ENCODE results near the gene TOR2A. TPM values are rescaled to one million over a fixed set of nuclear protein-coding genes. Genes with fewer than 3 reads are reported as not detected.

The TOR2A gene
- total RNA-seq, 1 experiment from 2014 or later = 10.7 TPM

DNA sequence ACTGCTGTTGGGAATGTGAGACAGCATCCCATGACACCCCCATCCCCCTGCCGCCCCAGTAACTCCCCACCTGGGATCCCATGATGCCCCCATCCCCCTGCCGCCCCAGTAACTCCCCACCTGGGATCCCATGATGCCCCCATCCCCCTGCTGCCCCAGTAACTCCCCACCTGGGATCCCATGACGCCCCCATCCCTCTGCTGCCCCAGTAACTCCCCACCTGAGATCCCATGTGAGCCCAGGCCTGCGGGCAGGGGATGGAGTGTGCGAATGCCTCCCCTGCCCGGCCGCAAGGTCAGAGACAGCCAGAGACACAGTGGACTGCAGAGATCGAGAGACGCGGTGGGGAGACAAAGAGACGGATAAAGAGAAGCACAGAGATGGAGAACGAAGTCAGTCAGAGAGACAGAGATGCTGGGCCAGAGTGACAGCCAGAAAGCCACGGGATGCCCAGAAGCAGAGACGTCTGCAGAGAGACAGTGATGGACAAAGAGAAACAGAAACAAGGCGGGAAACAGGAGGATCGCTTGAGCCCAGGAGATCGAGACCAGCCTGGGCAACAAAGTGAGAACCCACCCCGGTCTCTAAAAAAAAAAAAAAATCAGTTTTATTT lies 42.4 kb upstream of the TOR2A start:
- Histone ChIP-seq H3K4me1 (ENCODE audit: low read length) (peaks cover 19% of the 10 kb centered on the region), H2AFZ (ENCODE audit: low read length) (no peak overlapping the region), H3K36me3 (ENCODE audit: insufficient read depth, low read length) (no peaks in the 10 kb centered on the region), H3K4me2 (ENCODE audit: low read depth, low read length, poor library complexity, severe bottlenecking) (no peak overlapping the region), H3K4me3 (ENCODE audit: low read length) (no peak overlapping the region), H3K9me3 (ENCODE audit: low read length) (no peaks in the 10 kb centered on the region), H3K27ac (ENCODE audit: low read length) (no peak overlapping the region), H3K79me2 (ENCODE audit: low read length) (no peaks in the 10 kb centered on the region), H4K20me1 (ENCODE audit: insufficient read depth, low read depth, low read length) (no peaks in the 10 kb centered on the region), H3K9ac (ENCODE audit: low read length) (no peak overlapping the region), H3K9me2 (replicated peaks; ENCODE audit: insufficient read depth, low read length) (no peaks in the 10 kb centered on the region), H3K27me3 (ENCODE audit: low read length) (no peaks in the 10 kb centered on the region)
- DNase-seq = no peak

DNA sequence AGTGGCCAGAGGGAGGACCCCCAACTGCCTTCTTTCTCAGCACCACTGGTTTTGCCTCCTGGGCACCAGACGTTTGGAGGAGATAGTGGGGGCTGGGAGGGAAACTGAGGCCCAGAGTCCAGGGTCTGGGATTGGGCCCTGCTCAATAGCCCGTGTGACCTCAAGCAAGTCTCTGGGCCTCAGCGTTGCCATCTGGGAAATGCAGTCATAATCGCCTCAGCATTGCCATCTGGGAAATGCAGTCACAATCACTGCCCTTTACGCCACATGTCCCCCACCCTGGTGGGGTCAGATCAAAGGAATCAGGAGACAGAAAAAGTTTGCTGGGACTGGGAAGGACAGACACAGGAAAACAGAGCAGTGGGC lies 41.8 kb upstream of the TOR2A start:
- Histone ChIP-seq H3K9ac (ENCODE audit: low read length) (no peak overlapping the region), H3K4me2 (ENCODE audit: low read depth, low read length, poor library complexity, severe bottlenecking) (no peak overlapping the region), H3K36me3 (ENCODE audit: insufficient read depth, low read length) (no peaks in the 10 kb centered on the region), H3K4me1 (ENCODE audit: low read length) (peaks cover 19% of the 10 kb centered on the region), H3K9me2 (replicated peaks; ENCODE audit: insufficient read depth, low read length) (no peaks in the 10 kb centered on the region), H3K4me3 (ENCODE audit: low read length) (no peak overlapping the region), H4K20me1 (ENCODE audit: insufficient read depth, low read depth, low read length) (no peaks in the 10 kb centered on the region), H3K27ac (ENCODE audit: low read length) (no peak overlapping the region), H3K9me3 (ENCODE audit: low read length) (no peaks in the 10 kb centered on the region), H3K27me3 (ENCODE audit: low read length) (no peaks in the 10 kb centered on the region), H2AFZ (ENCODE audit: low read length) (no peak overlapping the region), H3K79me2 (ENCODE audit: low read length) (no peaks in the 10 kb centered on the region)
- no peak for DNase-seq

DNA sequence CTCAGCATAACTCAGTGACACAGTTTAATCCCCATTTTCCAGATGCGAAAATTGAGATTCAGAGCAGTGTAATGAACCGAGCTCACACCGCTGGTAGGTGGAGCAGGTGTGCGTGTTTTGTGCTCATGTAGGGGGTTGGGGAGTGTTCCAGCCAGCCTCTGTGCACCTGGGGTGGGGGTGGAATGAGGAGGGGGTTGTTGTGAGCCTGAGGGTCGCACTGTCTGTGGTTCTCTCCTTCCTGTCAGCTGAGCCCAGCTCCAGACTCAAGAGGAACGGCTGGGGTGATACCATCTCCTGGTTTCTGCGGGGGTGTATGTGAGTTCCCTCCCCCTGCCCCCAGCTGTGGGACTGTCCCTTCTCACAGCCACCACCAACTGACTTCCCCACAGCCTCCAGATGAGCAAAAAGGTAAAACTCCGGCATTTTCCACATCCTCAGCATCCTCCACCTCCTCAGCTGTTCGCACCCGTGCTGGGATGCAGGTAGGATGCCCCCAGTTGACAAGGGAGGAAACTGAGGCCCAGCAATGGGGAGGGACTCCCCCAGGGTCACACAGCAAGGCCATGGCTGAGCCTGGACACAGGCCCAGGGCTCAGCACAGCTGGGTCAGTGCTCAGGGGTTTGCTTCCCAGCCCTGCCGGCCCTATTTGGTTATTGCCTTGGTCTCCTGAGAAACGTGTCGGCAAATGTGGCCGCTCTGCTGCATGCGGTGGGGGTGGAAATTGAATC lies 41.3 kb upstream of the TOR2A start:
- Histone ChIP-seq H3K4me1 (ENCODE audit: low read length) (peaks cover 18% of the 10 kb centered on the region), H3K9ac (ENCODE audit: low read length) (no peak overlapping the region), H2AFZ (ENCODE audit: low read length) (no peak overlapping the region), H3K9me2 (replicated peaks; ENCODE audit: insufficient read depth, low read length) (no peaks in the 10 kb centered on the region), H3K9me3 (ENCODE audit: low read length) (no peaks in the 10 kb centered on the region), H3K27me3 (ENCODE audit: low read length) (no peaks in the 10 kb centered on the region), H3K4me2 (ENCODE audit: low read depth, low read length, poor library complexity, severe bottlenecking) (no peak overlapping the region), H4K20me1 (ENCODE audit: insufficient read depth, low read depth, low read length) (no peaks in the 10 kb centered on the region), H3K36me3 (ENCODE audit: insufficient read depth, low read length) (no peaks in the 10 kb centered on the region), H3K79me2 (ENCODE audit: low read length) (no peaks in the 10 kb centered on the region), H3K27ac (ENCODE audit: low read length) (no peak overlapping the region), H3K4me3 (ENCODE audit: low read length) (no peak overlapping the region)
- DNase-seq = peak; percentile 52

DNA sequence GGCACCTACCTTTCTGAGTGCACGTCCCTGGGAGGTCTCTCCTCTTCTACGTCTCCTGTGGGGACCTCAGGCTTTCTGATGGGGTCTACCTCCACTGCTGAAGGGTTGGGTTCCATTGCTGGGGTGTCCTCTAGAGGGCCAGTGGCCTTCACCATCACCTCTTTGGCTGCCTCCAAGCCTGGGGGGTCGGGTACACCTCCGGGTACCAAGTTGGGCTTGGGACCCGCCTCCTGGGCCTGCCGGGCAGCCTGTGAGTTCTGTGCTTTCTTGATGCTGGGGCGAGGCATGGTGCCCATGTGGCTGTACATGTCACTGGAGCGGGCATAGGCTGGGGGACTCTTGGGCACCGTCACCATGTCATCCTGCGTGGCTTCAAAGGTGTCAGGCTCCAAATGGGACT lies 38.9 kb upstream of the TOR2A start:
- Histone ChIP-seq H4K20me1 (ENCODE audit: insufficient read depth, low read depth, low read length) (no peaks in the 10 kb centered on the region), H3K9me2 (replicated peaks; ENCODE audit: insufficient read depth, low read length) (no peaks in the 10 kb centered on the region), H2AFZ (ENCODE audit: low read length) (no peak overlapping the region), H3K27me3 (ENCODE audit: low read length) (no peaks in the 10 kb centered on the region), H3K4me3 (ENCODE audit: low read length) (no peak overlapping the region), H3K9ac (ENCODE audit: low read length) (no peak overlapping the region), H3K27ac (ENCODE audit: low read length) (no peak overlapping the region), H3K36me3 (ENCODE audit: insufficient read depth, low read length) (no peaks in the 10 kb centered on the region), H3K9me3 (ENCODE audit: low read length) (no peaks in the 10 kb centered on the region), H3K4me1 (ENCODE audit: low read length) (peaks cover 23% of the 10 kb centered on the region), H3K79me2 (ENCODE audit: low read length) (no peaks in the 10 kb centered on the region), H3K4me2 (ENCODE audit: low read depth, low read length, poor library complexity, severe bottlenecking) (no peak overlapping the region)
- no peak for DNase-seq

GRCh38 chr9:127773272-127773671 lies 38.2 kb upstream of the TOR2A start:
- H2AFZ ChIP-seq (ENCODE audit: low read length) = no peak overlapping the region
- H3K4me2 ChIP-seq (ENCODE audit: low read depth, low read length, poor library complexity, severe bottlenecking) = no peak overlapping the region
- H3K4me1 ChIP-seq (ENCODE audit: low read length) = peaks cover 16% of the 10 kb centered on the region
- no peaks in the 10 kb centered on the region for H3K9me2 ChIP-seq (replicated peaks; ENCODE audit: insufficient read depth, low read length)
- H3K79me2 ChIP-seq (ENCODE audit: low read length) = no peaks in the 10 kb centered on the region
- H3K9ac ChIP-seq (ENCODE audit: low read length) = no peak overlapping the region
- H4K20me1 ChIP-seq (ENCODE audit: insufficient read depth, low read depth, low read length) = no peaks in the 10 kb centered on the region
- no peak for DNase-seq
- H3K4me3 ChIP-seq (ENCODE audit: low read length) = no peak overlapping the region
- H3K36me3 ChIP-seq (ENCODE audit: insufficient read depth, low read length) = no peaks in the 10 kb centered on the region
- H3K9me3 ChIP-seq (ENCODE audit: low read length) = no peaks in the 10 kb centered on the region
- no peaks in the 10 kb centered on the region for H3K27me3 ChIP-seq (ENCODE audit: low read length)
- no peak overlapping the region for H3K27ac ChIP-seq (ENCODE audit: low read length)

DNA sequence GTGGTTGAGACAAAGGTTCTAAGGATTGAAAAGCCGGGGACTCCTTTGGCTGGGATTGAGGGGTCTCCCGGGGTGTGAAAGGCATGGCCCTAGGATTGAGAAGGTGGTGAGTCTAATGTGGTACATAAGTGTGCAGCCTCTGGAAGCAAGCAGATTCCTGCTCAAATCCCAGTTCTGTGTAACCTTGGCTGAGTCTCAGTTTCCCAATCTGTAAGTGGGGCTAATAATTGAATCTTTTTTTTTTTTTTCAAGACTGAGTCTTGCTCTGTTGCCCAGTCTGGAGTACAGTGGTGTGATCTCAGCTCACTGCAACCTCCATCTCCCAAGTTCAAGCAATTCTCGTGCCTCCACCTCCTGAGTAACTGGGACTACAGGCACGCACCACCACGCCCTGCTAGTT lies 37.5 kb upstream of the TOR2A start:
- Histone ChIP-seq H3K36me3 (ENCODE audit: insufficient read depth, low read length) (no peaks in the 10 kb centered on the region), H3K9ac (ENCODE audit: low read length) (no peak overlapping the region)

GRCh38 chr9:127771570-127772189 lies 36.6 kb upstream of the TOR2A start:
- no peaks in the 10 kb centered on the region for H3K9me2 ChIP-seq (replicated peaks; ENCODE audit: insufficient read depth, low read length)
- H2AFZ ChIP-seq (ENCODE audit: low read length) = no peak overlapping the region
- H3K79me2 ChIP-seq (ENCODE audit: low read length) = no peaks in the 10 kb centered on the region
- peak overlapping the region; percentile 23; the same call in 1 of the 2 replicates for H3K9ac ChIP-seq (ENCODE audit: low read length)
- no peaks in the 10 kb centered on the region for H3K36me3 ChIP-seq (ENCODE audit: insufficient read depth, low read length)
- no peaks in the 10 kb centered on the region for H3K27me3 ChIP-seq (ENCODE audit: low read length)
- no peak overlapping the region for H3K27ac ChIP-seq (ENCODE audit: low read length)
- peaks cover 16% of the 10 kb centered on the region for H3K4me1 ChIP-seq (ENCODE audit: low read length)
- no peak for DNase-seq
- no peaks in the 10 kb centered on the region for H4K20me1 ChIP-seq (ENCODE audit: insufficient read depth, low read depth, low read length)
- H3K9me3 ChIP-seq (ENCODE audit: low read length) = no peaks in the 10 kb centered on the region
- H3K4me2 ChIP-seq (ENCODE audit: low read depth, low read length, poor library complexity, severe bottlenecking) = peak overlapping the region; percentile 36
- no peak overlapping the region for H3K4me3 ChIP-seq (ENCODE audit: low read length)

More for the DNA sequence above, 37.5 kb upstream of the TOR2A start:
- Histone ChIP-seq H3K79me2 (ENCODE audit: low read length) (no peaks in the 10 kb centered on the region), H4K20me1 (ENCODE audit: insufficient read depth, low read depth, low read length) (no peaks in the 10 kb centered on the region), H3K9me3 (ENCODE audit: low read length) (no peaks in the 10 kb centered on the region), H3K4me3 (ENCODE audit: low read length) (no peak overlapping the region), H3K27ac (ENCODE audit: low read length) (no peak overlapping the region), H3K4me2 (ENCODE audit: low read depth, low read length, poor library complexity, severe bottlenecking) (no peak overlapping the region), H2AFZ (ENCODE audit: low read length) (no peak overlapping the region), H3K4me1 (ENCODE audit: low read length) (peaks cover 16% of the 10 kb centered on the region), H3K27me3 (ENCODE audit: low read length) (no peaks in the 10 kb centered on the region), H3K9me2 (replicated peaks; ENCODE audit: insufficient read depth, low read length) (no peaks in the 10 kb centered on the region)
- no peak for DNase-seq

DNA sequence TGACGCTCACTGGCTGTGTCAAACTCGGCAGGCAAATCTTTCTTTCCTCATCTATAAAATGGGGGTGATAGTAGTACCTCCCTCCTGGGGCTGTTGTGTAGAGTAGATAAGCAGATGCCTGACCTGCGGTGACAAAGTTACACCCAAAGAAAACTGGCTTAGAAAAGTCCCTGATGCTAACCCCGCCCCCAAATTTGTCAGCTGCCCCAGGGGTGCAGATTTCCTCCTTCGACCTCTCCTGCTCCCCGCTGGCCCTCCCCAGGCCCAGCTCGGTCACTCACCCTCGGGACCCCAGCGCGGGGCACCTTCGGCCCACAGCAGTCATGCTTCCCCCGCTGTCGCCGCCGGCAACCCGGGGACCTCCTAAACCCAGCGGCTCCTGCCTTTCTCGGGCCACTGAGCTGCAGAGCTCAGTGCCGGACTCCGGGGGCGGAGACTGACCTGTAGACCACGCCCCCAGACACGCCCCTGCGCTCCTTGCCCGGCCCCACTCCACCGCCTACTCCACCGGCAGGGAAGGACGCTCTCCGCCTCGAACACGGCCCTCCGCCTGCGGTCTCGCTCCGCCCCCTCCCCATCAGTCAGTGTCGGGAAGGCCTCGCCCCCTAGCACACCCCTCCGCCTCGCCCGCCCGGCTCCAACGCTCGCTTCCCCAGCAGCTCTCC lies 35.9 kb upstream of the TOR2A start:
- no peaks in the 10 kb centered on the region for H3K9me3 ChIP-seq (ENCODE audit: low read length)
- peak overlapping the region; percentile 88; the same call in 1 of the 2 replicates for H2AFZ ChIP-seq (ENCODE audit: low read length)
- peak overlapping the region; percentile 54 for H3K9ac ChIP-seq (ENCODE audit: low read length)
- no peaks in the 10 kb centered on the region for H4K20me1 ChIP-seq (ENCODE audit: insufficient read depth, low read depth, low read length)
- no peaks in the 10 kb centered on the region for H3K79me2 ChIP-seq (ENCODE audit: low read length)
- H3K4me2 ChIP-seq (ENCODE audit: low read depth, low read length, poor library complexity, severe bottlenecking) = peak overlapping the region; percentile 91
- H3K9me2 ChIP-seq (replicated peaks; ENCODE audit: insufficient read depth, low read length) = no peaks in the 10 kb centered on the region
- H3K27me3 ChIP-seq (ENCODE audit: low read length) = no peaks in the 10 kb centered on the region
- peaks cover 13% of the 10 kb centered on the region for H3K4me1 ChIP-seq (ENCODE audit: low read length)
- DNase-seq = peak; percentile 99
- peak overlapping the region; percentile 69 for H3K4me3 ChIP-seq (ENCODE audit: low read length)
- H3K27ac ChIP-seq (ENCODE audit: low read length) = no peak overlapping the region
- no peaks in the 10 kb centered on the region for H3K36me3 ChIP-seq (ENCODE audit: insufficient read depth, low read length)
